ENCODE results near the gene VPS26C. TPM values are rescaled to one million over a fixed set of nuclear protein-coding genes. Genes with fewer than 3 reads are reported as not detected.
A peak's percentile ranks its signal among the peaks of the same experiment; 100 is the strongest.
"Not testable (repeated sequence)": the region's sequence is repeated elsewhere in the genome, so short reads cannot be mapped to it uniquely, and the experiment has no call there.

VPS26C gene
- 36.7 and 43.2 TPM in 2 replicates for total RNA-seq (2014; rRNA removed; shearing (Covaris generic); ENCODE audit: low replicate concordance)

DNA sequence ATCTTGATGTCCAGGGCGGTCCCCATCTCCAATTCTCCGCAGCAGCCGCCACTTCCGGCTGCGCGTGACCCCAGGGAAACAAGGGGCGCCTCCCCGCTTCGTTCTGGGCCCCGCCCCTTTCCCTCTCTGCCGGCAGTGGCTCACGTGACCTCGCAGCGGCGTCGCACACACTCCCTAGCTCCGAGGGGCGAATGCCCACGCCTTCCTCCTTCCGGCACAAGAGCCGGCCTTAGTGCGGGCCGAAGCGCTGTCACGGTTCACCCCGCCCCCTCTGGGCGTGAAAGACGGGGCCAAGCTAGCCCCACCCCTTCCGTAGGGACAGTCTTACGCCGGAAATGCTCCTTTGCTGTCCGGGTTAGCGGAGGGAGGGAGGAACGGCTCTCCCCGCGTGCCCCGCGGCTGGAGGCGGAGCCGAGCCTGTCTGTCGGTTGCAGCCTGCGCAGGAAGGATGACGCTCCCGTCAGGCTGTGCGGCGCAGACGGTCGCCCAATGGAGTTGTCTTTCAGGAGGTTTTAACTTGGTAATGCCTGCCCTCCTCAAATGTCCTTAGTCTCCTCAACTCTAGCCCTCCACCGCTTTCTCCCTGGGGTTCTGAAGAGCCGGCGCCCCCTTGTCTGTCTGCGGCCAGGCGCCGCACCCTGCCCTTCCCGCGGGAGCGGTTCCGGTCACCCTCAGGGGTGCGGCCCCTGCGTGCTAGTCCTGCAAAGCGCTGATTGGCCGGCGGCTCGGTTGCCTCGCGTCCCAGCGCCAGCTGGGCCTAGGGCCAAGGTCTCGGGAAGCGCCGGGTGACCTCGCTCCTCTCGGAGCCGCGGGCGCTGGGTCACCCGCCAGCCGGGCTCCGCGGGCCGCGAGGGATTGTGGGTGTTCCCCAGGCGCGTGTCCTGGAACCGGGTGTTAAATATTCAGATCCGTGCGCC, at the start of gene VPS26C:
TSS of gene VPS26C (minus strand) at position 66 of the 917 bp plus-strand sequence. CDS start at position 26, 40 bp downstream.
- peak within 1 kb of the TSS; percentile 90 for H2AFZ ChIP-seq (ENCODE audit: low read length)
- no peaks in the 10 kb centered on the region for H3K9me3 ChIP-seq (ENCODE audit: low read length)

DNA sequence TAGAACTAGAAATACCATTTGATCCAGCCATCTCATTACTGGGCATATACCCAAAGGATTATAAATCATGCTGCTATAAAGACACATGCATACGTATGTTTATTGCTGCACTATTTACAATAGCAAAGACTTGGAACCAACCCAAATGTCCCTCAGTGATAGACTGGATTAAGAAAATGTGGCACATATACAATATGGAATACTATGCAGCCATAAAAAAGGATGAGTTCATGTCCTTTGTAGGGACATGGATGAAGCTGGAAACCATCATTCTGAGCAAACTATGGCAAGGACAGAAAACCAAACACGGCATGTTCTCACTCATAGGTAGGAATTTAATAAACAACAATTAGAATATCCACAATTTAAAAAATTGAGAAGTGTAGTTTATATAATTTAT, 48.9 kb upstream of the VPS26C start:
- H3K9me2 ChIP-seq (replicated peaks; ENCODE audit: insufficient read depth, low read length); H3K9ac ChIP-seq (ENCODE audit: low read length); H3K27me3 ChIP-seq (ENCODE audit: low read length); H3K4me1 ChIP-seq (ENCODE audit: low read length); H3K4me2 ChIP-seq (ENCODE audit: low read depth, low read length, poor library complexity, severe bottlenecking); H2AFZ ChIP-seq (ENCODE audit: low read length); H3K9me3 ChIP-seq (ENCODE audit: low read length); H3K36me3 ChIP-seq (ENCODE audit: insufficient read depth, low read length); H3K4me3 ChIP-seq (ENCODE audit: low read length); H4K20me1 ChIP-seq (ENCODE audit: insufficient read depth, low read depth, low read length); DNase-seq; H3K27ac ChIP-seq (ENCODE audit: low read length); H3K79me2 ChIP-seq (ENCODE audit: low read length): not testable (repeated sequence)

More for the DNA sequence above, at the start of gene VPS26C:
- H3K36me3 ChIP-seq (ENCODE audit: insufficient read depth, low read length): no peaks in the 10 kb centered on the region
- H4K20me1 ChIP-seq (ENCODE audit: insufficient read depth, low read depth, low read length): no peaks in the 10 kb centered on the region
- peak within 1 kb of the TSS; percentile 96 for H3K9ac ChIP-seq (ENCODE audit: low read length)
- peaks cover 20% of the 10 kb centered on the region for H3K4me1 ChIP-seq (ENCODE audit: low read length)
- H3K4me3 ChIP-seq (ENCODE audit: low read length): peak within 1 kb of the TSS; percentile 86
- H3K9me2 ChIP-seq (replicated peaks; ENCODE audit: insufficient read depth, low read length): no peaks in the 10 kb centered on the region; the same call in 1 of the 2 replicates
- peaks cover 44% of the 10 kb centered on the region for H3K79me2 ChIP-seq (ENCODE audit: low read length)
- DNase-seq: peak; percentile 100
- no peaks in the 10 kb centered on the region for H3K27me3 ChIP-seq (ENCODE audit: low read length)
- H3K27ac ChIP-seq (ENCODE audit: low read length): peak within 1 kb of the TSS; percentile 90
- H3K4me2 ChIP-seq (ENCODE audit: low read depth, low read length, poor library complexity, severe bottlenecking): peak within 1 kb of the TSS; percentile 96

DNA sequence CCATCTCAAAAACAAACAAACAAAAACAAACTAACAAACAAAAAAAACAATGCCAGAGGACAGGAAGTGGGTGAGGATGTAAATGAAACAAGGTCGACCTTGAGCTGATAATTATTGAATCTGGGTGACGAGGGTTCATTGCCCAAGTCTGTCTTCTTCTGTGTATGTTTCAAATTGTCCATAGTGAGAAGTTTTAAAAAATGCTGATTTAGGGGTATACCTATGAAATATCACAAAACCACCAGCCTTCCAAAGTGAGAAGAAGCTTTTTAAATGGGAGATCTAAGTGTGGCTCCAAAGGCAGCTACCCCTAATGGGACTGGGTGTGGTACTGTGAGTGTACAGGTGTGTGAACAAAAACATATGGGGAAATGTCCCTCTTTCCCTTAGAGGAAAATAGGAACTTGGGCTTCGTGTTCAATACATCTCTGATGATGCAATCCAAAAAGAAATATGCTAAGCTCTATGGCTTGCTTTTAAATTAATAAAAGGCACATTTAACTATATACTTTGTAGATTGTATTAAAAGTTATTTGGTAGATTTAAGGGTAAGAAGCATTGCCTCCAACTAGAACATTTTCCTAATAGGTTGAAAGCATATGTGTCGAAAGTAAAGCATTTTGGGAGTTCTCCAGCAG, 33.1 kb upstream of the VPS26C start:
- H3K27me3 ChIP-seq (ENCODE audit: low read length): no peaks in the 10 kb centered on the region
- H3K9ac ChIP-seq (ENCODE audit: low read length): no peak overlapping the region
- H3K36me3 ChIP-seq (ENCODE audit: insufficient read depth, low read length): no peaks in the 10 kb centered on the region
- H3K4me1 ChIP-seq (ENCODE audit: low read length): no peaks in the 10 kb centered on the region
- H3K79me2 ChIP-seq (ENCODE audit: low read length): no peaks in the 10 kb centered on the region
- H3K27ac ChIP-seq (ENCODE audit: low read length): no peak overlapping the region
- H3K9me3 ChIP-seq (ENCODE audit: low read length): no peaks in the 10 kb centered on the region
- DNase-seq: no peak
- H2AFZ ChIP-seq (ENCODE audit: low read length): no peak overlapping the region
- no peaks in the 10 kb centered on the region for H4K20me1 ChIP-seq (ENCODE audit: insufficient read depth, low read depth, low read length)
- H3K9me2 ChIP-seq (replicated peaks; ENCODE audit: insufficient read depth, low read length): no peaks in the 10 kb centered on the region
- H3K4me3 ChIP-seq (ENCODE audit: low read length): no peak overlapping the region
- H3K4me2 ChIP-seq (ENCODE audit: low read depth, low read length, poor library complexity, severe bottlenecking): no peak overlapping the region

DNA sequence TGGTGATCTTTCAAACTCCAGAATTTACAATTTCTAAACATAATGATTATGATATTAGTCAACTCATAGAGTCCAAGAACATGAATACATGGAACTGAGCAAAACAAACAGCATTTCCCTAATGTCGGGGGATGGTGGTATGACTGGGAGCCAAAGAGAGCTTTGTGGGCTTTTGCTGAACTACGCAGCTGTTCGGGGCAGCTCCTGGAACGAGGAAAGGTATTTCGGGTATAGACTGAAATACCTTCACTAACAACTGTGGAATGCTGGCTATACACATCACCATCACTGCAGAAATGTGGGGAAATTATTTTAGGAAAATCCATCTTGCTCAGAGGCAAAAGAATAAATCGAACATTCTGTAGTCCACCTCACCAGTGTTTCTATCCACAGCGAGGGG, 30.2 kb upstream of the VPS26C start:
- Histone ChIP-seq H3K27me3 (ENCODE audit: low read length) (no peaks in the 10 kb centered on the region), H3K4me1 (ENCODE audit: low read length) (no peaks in the 10 kb centered on the region), H4K20me1 (ENCODE audit: insufficient read depth, low read depth, low read length) (no peaks in the 10 kb centered on the region), H3K9me2 (replicated peaks; ENCODE audit: insufficient read depth, low read length) (no peaks in the 10 kb centered on the region), H3K4me2 (ENCODE audit: low read depth, low read length, poor library complexity, severe bottlenecking) (no peak overlapping the region), H2AFZ (ENCODE audit: low read length) (no peak overlapping the region), H3K27ac (ENCODE audit: low read length) (no peak overlapping the region), H3K9ac (ENCODE audit: low read length) (no peak overlapping the region), H3K9me3 (ENCODE audit: low read length) (no peaks in the 10 kb centered on the region), H3K36me3 (ENCODE audit: insufficient read depth, low read length) (no peaks in the 10 kb centered on the region), H3K79me2 (ENCODE audit: low read length) (no peaks in the 10 kb centered on the region), H3K4me3 (ENCODE audit: low read length) (no peak overlapping the region)
- no peak for DNase-seq

DNA sequence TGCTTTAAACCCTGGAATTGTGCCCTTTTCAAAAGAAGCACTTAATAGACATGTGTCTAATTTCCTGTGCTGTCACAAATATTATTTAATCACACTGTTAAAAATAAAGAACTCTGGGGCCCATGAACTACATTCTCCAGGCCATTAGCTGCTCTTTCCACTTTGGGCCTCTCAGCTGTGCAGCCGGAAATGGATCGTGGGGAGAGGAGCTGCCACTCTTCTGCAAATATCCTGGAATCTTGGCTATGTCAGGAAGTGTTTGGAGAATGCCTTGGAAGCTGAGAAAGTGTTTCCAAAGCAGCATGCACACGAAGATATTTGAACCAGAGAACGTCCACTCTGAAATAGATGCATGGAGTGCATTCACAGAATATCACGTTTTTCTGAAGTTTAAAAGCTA, 27.5 kb upstream of the VPS26C start:
- no peaks in the 10 kb centered on the region for H3K9me3 ChIP-seq (ENCODE audit: low read length)
- H2AFZ ChIP-seq (ENCODE audit: low read length): no peak overlapping the region
- H3K27me3 ChIP-seq (ENCODE audit: low read length): no peaks in the 10 kb centered on the region
- H3K9ac ChIP-seq (ENCODE audit: low read length): no peak overlapping the region
- no peaks in the 10 kb centered on the region for H3K4me1 ChIP-seq (ENCODE audit: low read length)
- no peak overlapping the region for H3K4me2 ChIP-seq (ENCODE audit: low read depth, low read length, poor library complexity, severe bottlenecking)
- H3K36me3 ChIP-seq (ENCODE audit: insufficient read depth, low read length): no peaks in the 10 kb centered on the region
- H3K79me2 ChIP-seq (ENCODE audit: low read length): no peaks in the 10 kb centered on the region
- no peak for DNase-seq
- no peaks in the 10 kb centered on the region for H3K9me2 ChIP-seq (replicated peaks; ENCODE audit: insufficient read depth, low read length)
- H3K4me3 ChIP-seq (ENCODE audit: low read length): no peak overlapping the region
- H4K20me1 ChIP-seq (ENCODE audit: insufficient read depth, low read depth, low read length): no peaks in the 10 kb centered on the region
- H3K27ac ChIP-seq (ENCODE audit: low read length): no peak overlapping the region

DNA sequence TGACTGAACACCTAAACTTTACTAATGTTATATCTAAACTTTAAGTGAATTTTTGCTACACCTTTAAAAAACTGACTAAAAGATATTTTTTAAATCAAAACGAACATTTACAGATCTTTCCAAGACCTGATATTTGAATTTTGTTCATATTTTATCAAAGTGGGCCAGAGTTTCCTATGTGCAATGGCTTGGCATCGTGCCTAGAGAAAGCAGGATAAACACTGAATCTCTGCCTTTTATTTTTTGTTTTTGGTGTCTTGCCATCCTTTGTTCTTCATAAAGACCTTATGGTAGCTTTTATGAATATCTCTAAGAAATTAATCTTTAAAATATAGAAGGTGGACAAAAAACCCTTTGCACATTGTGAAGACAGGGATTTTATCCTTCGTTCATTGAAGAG, 25.8 kb upstream of the VPS26C start:
- DNase-seq: no peak
- no peaks in the 10 kb centered on the region for H4K20me1 ChIP-seq (ENCODE audit: insufficient read depth, low read depth, low read length)

DNA sequence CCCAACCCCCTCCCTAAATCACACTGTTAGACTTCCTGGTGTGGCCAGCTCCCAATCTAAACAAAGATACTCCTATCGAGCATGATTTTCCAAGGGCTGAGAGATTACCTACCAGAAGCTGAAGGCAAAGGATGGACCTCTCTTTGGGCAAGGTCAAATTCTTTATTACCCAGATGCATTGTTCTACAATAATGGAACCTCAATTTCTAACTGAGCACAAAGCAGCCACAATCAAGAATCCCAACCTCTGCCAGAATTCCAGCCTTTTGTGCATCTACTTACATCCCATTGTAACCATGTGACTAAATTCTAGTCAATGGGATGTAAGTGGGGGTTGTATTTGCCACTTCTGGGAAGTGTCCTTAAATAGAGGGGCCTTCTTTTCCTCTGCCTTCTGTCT, 24.9 kb upstream of the VPS26C start:
- H3K27me3 ChIP-seq (ENCODE audit: low read length): no peaks in the 10 kb centered on the region
- H3K9me3 ChIP-seq (ENCODE audit: low read length): no peaks in the 10 kb centered on the region
- no peaks in the 10 kb centered on the region for H4K20me1 ChIP-seq (ENCODE audit: insufficient read depth, low read depth, low read length)
- no peaks in the 10 kb centered on the region for H3K4me1 ChIP-seq (ENCODE audit: low read length)
- no peak overlapping the region for H3K9ac ChIP-seq (ENCODE audit: low read length)
- H3K79me2 ChIP-seq (ENCODE audit: low read length): no peaks in the 10 kb centered on the region
- H2AFZ ChIP-seq (ENCODE audit: low read length): no peak overlapping the region
- H3K4me2 ChIP-seq (ENCODE audit: low read depth, low read length, poor library complexity, severe bottlenecking): no peak overlapping the region
- H3K4me3 ChIP-seq (ENCODE audit: low read length): no peak overlapping the region
- no peak for DNase-seq
- no peaks in the 10 kb centered on the region for H3K36me3 ChIP-seq (ENCODE audit: insufficient read depth, low read length)
- no peaks in the 10 kb centered on the region for H3K9me2 ChIP-seq (replicated peaks; ENCODE audit: insufficient read depth, low read length)
- no peak overlapping the region for H3K27ac ChIP-seq (ENCODE audit: low read length)

More for the DNA sequence above, 25.8 kb upstream of the VPS26C start:
- Histone ChIP-seq H3K36me3 (ENCODE audit: insufficient read depth, low read length) (no peaks in the 10 kb centered on the region), H3K4me1 (ENCODE audit: low read length) (no peaks in the 10 kb centered on the region), H3K4me3 (ENCODE audit: low read length) (no peak overlapping the region), H3K27ac (ENCODE audit: low read length) (no peak overlapping the region), H3K9ac (ENCODE audit: low read length) (no peak overlapping the region), H3K9me2 (replicated peaks; ENCODE audit: insufficient read depth, low read length) (no peaks in the 10 kb centered on the region), H3K9me3 (ENCODE audit: low read length) (no peaks in the 10 kb centered on the region), H3K4me2 (ENCODE audit: low read depth, low read length, poor library complexity, severe bottlenecking) (no peak overlapping the region), H3K79me2 (ENCODE audit: low read length) (no peaks in the 10 kb centered on the region), H3K27me3 (ENCODE audit: low read length) (no peaks in the 10 kb centered on the region), H2AFZ (ENCODE audit: low read length) (no peak overlapping the region)

DNA sequence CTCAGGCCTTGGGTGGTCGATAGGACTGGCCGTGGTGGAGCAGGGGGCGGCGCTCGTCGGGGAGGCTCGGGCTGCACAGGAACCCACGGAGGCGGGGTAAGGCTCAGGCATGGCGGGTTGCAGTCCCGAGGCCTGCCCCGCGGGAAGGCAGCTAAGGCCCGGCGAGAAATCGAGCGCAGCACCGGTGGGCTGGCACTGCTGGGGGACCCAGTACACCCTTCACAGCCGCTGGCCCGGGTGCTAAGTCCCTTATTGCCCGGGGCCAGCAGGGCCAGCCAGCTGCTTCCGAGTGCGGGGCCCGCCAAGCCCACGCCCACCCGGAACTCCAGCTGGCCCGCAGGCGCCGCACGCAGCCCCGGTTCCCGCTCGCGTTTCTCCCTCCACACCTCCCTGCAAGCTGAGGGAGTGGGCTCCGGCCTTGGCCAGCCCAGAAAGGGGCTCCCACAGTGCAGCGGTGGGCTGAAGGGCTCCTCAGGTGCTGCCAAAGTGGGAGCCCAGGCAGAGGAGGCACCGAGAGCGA, 16.1 kb upstream of the VPS26C start:
- not testable (repeated sequence) for H4K20me1 ChIP-seq (ENCODE audit: insufficient read depth, low read depth, low read length); H3K4me1 ChIP-seq (ENCODE audit: low read length); H3K27ac ChIP-seq (ENCODE audit: low read length); H3K9me3 ChIP-seq (ENCODE audit: low read length); H3K36me3 ChIP-seq (ENCODE audit: insufficient read depth, low read length); DNase-seq; H3K4me3 ChIP-seq (ENCODE audit: low read length); H3K9me2 ChIP-seq (replicated peaks; ENCODE audit: insufficient read depth, low read length); H3K9ac ChIP-seq (ENCODE audit: low read length); H3K79me2 ChIP-seq (ENCODE audit: low read length); H3K27me3 ChIP-seq (ENCODE audit: low read length); H3K4me2 ChIP-seq (ENCODE audit: low read depth, low read length, poor library complexity, severe bottlenecking); H2AFZ ChIP-seq (ENCODE audit: low read length)
